Measurements from ENCODE around the gene S1PR1.
"Not testable (repeated sequence)": the region's sequence is repeated elsewhere in the genome, so short reads cannot be mapped to it uniquely, and the experiment has no call there.

S1PR1 gene

DNA sequence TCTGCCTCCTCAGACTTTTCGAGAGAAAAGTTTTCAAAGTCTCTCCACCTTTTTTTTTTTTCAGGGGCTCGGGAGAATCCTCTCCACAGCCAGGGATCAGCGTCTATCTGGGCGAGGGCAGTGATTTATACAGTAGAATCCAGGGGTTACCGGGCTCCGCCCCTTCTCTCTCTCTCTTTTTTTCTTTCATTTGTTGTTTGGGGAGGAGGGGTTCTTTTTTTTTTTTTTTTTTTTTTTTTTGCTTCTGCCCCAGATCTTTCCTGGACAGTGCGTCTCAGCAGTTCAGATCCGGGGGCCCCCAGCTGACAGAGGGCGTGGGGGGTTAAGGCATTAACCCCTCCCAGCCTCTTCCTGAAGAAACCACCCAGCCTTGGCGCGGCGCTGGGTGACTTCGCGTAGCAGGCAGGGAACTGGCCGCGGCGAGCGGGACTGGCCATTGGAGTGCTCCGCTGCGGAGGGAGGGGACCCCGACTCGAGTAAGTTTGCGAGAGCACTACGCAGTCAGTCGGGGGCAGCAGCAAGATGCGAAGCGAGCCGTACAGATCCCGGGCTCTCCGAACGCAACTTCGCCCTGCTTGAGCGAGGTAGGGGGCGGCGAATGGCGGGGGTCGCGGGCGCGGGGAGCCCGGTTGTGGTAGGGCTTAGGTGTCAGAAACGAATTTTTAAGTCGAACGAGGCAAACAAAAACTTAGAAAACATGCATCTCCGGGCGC lies at the start of gene S1PR1:
S1PR1 (plus strand) TSS at position 504 of the 713 bp plus-strand sequence. CDS start 1,966 bp downstream, outside the sequence.
- peak; percentile 13 for DNase-seq

DNA sequence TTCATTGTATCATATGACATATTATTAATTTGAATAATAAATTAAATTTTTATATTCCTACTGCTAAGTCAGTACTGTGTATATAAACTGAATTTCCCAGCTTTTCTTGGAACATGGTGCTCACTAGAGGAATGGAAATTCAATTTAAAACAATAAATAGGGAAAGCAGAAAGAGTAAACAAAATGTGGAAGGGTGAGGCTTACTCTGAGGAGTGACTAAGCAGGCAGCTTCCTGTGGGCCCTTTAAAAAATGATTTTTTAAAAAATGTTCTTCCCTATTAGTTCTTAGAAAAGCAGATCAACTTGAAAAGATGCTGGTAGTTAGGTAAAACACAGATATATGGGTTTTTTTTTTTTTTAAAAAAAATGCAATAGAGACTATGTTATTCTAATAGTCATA lies 49.5 kb upstream of the S1PR1 start:
- DNase-seq, result no peak

DNA sequence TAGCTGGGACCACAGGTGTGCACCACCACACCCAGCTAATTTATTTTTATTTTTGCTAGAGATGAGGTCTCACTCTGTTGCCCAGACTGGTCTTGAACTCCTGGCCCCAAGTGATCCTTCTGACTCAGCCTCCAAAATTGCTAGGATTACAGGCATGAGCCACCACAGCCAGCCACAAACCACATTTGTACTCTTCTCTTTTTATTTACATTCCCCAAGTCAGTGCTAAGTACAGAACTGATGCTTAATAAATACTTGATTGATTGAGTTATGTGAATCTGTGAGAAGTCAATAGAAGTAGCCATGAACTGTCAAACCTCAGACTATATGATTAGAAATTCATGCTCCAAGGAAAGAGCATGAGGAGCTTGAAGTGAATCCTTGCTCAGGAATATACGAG lies 48.5 kb upstream of the S1PR1 start:
- no peak for DNase-seq

DNA sequence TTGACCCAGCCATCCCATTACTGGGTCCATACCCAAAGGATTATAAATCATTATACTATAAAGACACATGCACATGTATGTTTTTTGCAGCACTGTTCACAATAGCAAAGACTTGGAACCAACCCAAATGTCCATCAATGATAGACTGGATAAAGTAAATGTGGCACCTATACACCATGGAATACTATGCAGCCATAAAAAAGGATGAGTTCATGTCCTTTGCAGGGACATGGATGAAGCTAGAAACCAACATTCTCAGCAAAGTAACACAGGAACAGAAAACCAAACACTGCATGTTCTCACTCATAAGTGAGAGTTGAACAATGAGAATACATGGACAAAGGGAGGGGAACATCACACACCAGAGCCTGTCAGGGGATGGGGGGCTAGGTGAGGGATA lies 47.9 kb upstream of the S1PR1 start:
- DNase-seq, result not testable (repeated sequence)

DNA sequence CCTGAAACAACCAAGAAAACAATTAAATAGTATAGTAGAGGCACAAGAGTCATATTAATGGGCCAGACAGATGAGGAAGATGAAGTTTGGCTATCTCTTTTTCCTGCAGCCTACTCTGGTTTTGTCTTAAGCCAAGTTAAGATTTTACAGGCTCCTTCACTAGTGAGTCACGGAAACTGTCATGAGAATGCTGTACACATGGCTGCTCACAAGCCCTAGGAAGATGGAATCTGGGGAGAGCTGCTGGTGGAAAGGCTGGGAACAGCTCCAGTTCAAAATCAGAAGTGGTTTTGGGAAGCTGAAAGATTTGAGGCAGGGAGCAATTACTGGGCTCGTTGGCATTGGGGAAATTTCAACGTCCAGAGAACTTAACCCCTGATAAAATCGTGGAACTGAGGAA lies 46.4 kb upstream of the S1PR1 start:
- no peak for DNase-seq

DNA sequence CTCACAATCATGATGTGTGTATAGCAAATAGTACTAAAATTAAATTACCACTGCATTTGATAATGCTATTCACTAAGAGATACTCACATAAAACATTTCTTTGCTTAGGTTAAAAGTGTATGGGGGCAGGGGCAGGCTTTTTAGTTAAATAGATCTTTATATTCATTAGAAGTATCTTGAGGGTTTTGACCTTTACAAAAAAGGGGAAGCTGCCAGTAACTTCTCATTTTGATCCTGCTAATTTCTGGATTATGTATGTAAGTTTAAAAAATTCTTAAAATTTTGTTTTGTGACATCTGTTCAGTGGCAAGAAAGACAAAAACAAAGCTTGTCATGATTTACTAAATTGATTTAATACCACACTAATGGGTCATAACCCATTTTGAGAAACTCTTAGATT lies 45.8 kb upstream of the S1PR1 start:
- no peak for DNase-seq

DNA sequence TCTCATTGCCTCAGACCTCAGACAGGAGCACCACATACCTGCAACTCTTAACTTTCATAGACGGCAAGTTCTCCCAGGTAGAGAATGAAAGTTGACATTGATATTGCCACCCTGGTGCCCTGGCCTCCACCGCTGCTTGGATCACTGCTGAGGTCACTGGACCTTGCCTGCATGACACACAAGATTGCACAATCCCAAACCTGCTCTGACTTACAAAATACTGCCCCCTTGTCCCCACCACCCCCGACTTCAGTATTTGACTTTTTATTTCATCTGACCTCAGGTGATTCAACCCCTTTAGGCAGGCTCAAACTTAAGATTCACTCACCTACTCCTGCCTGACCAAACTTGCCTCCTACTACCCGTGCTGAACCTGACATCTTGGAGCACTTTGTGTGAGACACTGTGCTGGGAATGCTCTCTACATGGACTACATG lies 43.1 kb upstream of the S1PR1 start:
- no peak for DNase-seq

DNA sequence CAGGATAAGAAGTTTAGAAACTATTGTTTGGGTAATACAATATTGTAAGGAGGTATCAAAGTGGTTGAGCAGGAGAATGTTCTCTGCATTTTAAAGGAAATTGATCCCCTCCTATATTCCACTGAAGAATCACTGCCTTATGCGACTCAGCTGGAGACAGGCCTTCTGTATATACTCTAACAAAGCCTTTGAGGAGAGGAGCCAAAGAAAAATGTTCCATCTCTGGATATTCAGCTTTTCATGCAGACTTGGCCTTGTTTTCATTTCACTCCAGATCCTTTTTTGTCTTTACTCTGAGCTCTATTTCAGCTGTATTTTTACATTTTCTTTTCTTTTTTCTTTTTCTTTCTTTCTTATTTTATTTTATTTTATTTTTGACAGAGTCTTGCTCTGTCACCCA lies 42.1 kb upstream of the S1PR1 start:
- DNase-seq, result no peak

DNA sequence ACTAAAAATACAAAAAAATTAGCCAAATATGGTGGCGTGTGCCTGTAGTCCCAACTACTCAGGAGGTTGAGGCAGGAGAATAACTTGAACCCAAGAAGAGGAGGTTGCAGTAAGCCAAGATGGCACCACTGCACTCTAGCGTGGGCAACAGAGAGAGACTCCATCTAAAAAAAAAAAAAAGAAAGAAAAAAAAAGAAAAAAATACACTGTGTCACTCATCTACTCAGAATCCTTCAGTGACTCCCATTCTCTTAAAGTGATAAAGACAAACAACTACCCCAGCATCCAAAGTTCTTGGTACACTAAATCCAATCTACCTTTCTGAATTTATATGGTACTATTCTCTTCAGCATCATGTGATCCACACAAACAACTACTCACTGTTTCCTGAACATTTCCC lies 40.2 kb upstream of the S1PR1 start:
- no peak for DNase-seq

DNA sequence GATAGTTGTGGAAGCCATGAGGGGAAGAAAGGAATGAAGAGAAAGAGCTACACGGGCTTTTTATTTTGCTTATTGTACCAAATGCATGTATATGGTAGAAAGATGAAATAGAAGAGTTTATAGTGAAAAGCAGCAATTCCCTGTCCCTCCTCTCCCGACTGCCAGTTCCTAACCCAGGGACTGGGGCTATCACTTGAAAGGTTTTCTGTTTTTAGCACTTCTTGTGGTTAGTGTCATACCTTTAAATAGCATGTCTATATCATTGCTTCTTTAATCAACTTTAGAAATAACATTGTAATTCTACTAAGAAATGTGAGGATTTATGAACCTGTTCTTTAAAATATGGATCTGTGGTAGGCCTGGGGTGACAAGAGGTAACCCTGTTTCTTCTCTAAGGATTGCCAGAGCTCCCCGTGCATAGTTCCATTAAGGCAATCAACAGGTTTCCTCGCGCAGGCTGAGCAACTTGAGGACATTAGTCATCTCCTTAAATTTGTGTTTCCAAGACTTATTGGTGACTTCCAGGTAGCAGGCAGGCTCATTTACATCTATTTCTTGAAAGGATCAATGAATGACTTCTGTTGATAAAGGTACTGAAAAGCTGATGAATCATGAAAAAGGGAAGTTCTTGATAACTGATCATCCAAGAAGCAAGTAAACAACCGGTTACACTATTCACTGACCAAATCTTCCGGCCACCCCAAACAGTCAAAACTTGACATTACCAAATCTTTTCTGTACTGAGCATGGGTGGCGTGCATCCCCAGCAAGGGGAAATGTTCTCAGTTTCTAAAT lies 37.8 kb upstream of the S1PR1 start:
- no peak for DNase-seq

DNA sequence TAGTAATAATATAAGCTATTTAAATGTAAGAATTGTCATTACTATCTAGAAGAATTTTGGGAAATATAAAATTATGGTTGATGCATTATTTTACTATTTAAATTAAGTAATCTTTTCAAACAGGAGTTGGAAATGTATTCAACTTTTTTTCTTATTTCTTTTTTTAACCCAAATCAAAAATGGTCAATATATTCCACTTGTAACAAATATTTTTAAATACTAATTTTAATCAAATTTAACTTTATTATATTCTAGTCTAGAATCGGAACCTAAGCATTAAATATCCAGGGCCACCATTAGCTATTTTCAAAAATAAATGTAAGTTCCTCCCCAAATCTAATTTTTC lies 37.2 kb upstream of the S1PR1 start:
- DNase-seq, result no peak

DNA sequence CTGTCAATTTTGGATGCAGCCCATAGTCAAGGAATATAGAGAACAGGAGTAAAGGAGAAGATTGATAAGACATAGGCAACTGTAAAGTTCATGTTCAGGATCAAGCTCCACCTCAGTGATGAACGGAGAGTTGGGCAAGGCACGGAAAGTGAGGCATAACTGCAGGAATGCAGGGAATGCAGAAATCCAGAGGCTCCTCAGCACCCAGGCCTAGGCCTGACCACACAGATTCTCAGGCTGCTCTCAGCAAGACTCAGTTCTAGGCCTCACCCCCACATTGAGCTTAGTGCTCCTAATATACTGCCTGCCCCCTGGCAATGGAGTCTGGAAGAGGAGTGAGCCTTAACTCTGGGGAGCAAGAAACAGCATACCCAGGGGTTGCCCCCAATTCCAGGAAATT lies 36.3 kb upstream of the S1PR1 start:
- no peak for DNase-seq

DNA sequence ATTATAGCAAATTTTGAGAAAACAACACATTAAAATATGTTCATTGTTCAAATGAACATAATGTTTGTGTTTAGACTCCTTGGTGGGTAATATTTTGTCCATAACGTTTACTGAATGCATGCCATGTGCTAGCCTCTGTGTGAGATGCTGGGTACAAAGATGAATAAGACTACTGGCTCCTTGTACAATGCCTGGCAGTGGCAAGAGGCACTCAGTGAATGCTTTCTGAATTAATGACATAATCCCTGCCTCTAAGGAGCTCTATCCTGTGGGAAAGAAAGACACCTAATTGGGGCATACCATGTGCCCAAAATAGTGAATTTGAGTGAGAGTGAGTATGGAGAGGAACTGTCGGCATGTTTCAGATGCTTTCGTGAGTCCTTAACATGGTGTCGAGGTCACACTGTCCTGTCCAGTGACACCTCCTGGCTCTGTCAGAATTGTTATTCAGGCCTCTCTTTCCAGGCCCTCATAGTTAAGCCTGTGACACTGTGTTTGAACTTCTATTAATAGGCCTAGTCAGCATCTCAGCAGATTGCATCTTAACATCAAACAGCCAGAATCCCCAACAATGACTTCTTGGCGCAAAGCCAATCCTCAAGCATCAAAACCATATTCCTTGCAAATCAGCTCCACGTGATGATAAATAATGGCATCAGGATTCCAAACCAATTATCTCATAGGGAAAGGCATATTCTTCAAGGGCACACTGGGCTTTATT lies 32.8 kb upstream of the S1PR1 start:
- no peak for DNase-seq

DNA sequence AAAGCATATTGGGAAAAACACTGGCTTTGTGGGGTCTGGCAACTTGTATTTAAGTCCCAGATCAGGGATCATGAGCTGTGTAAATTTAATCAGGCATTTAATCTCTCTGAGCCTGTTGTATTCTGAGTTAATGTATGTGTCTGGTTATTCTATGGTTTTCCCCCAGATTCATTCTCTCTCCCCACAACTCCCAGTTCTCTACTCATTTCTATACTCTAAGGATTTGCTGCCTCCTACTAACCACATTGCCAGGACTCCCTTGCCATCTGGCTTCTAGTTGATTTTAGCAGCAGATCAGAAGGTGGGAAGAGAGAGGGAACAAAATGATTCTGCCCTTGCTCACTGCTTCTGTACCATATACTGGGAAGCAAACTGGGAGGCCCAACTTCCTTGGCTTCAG lies 31.4 kb upstream of the S1PR1 start:
- DNase-seq, result no peak

DNA sequence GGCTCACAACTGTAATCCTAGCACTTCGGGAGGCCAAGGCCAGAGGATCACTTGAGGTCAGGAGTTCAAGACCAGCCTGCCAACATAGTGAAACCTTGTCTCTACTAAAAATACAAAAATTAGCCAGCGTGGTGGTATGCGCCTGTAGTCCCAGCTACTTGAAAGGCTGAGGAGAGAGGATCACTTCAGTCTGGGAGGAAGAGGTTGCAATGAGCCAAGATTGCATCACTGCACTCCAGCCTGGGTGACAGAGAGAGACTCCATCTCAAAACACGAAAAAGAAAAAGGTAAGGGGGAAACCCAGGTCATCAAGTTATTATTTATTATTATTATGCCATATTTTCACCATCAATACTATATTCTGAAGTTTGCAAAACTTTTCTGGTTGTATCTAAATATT lies 30.7 kb upstream of the S1PR1 start:
- not testable (repeated sequence) for DNase-seq

DNA sequence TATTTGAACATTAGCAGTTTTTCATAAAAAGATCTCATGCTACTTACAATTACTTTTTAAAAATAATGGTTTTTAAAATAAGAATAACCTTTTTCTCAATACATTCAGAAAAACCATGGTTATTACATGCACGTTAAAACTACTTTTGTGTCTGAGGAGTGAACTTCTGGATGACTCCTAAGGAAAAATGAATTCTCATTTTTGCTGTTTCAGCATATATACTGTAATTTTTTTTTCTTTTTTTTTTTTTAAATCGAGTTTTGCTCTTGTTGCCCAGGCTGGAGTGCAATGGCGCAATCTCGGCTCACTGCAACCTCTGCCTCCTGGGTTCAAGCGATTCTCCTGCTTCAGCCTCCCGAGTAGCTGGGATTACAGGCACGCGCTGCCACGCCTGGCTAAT lies 29.5 kb upstream of the S1PR1 start:
- not testable (repeated sequence) for DNase-seq

DNA sequence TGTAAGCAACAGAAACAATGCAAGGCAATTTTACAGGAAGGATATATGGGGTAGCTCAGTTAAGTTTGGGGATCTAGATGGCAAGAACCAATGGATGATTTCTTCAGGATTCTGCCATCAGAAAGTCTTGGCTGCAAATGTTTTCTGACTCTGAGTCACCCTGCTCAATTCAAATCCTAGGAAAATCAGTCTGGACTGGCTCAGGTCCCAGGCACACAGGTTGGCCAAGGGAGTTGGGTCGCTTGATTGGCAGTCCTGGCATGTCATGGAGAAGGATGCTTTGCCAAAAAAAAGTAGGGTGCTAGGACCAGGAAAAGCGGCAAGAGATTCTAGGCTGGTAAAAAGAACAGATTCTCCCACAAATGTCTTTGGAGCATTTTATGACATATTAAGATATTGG lies 28.9 kb upstream of the S1PR1 start:
- DNase-seq, result no peak

DNA sequence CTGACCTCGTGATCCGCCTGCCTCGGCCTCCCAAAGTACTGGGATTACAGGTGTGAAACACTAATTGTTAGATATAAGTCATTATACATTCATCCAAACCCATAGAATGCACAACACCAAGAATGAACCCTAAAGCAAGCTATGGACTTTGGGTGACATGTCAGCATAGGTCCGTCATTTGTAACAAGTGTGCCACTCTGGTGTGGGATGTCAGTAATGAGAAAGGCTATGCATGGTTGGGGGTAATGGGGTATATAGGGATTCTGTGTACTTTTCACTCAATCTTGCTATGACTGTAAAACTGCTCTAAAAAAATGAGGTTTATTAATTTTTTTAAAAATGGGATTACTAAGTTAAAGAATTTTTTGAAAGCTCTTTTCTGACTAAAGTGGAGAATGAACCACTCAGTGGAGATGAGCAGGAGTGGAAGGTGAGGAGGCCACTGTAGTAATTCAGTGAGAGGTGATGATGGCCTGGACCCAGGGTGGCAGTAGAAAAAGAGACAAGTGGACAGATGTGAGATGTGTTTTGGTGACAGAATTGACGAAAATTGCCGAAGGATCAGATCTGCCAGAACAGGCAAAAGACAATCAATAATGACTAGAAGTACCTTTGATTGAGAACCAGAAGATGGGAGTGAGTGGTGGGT lies 21.3 kb upstream of the S1PR1 start:
- DNase-seq, result no peak

DNA sequence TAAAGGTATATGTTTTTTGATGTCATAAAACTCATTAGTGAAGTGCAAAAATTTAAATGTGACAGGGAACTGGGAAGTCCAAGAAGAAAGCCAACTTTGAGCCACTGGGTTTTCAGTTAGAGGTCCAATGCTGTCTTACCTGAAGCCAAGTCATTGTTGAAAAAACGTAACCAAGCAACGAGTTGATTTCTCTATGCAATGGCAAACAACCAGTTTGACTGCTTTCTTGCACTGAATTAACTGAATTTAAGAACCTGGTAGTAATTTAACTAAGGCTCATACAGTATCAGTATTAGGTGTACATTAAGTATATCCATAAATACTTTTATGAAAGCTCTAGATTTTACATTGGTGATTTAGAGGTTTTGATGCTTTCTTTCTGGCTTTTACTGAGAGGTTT lies 20.2 kb upstream of the S1PR1 start:
- no peak for DNase-seq

DNA sequence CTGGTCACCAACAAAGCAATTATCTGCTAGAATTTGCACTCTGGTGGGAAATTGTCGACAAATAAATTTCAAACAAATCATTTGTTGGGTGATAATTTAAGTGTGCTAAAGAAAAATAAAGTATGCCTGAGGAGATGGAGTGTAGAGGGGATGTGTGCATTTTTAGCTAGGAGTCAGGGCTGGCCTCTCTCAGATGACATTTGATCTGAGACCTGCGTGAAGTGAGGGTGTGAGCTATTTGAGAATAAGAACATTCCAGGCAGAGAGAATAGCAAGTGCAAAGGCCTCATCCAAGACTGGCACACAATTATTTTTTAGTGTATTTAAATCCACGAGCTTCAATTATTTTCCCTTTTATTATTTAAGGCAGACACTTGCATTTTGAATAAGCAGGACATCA lies 19.7 kb upstream of the S1PR1 start:
- DNase-seq, result no peak

DNA sequence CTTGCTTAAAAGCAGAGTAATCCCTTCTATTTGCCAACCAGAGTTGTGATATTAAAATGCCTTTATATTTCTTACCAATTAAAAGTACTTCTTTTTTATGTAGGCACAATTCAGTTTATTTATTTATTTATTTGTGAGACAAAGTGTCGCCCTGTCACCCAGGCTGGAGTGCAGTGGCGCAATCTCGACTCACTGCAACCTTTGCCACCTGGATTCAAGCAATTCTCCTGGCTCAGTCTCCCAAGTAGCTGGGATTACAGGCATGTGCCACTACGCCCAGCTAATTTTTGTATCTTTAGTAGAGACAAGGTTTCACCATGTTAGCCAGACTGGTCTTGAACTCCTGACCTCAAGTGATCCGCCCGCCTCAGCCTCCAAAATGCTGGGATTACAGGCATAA lies 17.9 kb upstream of the S1PR1 start:
- DNase-seq, result not testable (repeated sequence)

DNA sequence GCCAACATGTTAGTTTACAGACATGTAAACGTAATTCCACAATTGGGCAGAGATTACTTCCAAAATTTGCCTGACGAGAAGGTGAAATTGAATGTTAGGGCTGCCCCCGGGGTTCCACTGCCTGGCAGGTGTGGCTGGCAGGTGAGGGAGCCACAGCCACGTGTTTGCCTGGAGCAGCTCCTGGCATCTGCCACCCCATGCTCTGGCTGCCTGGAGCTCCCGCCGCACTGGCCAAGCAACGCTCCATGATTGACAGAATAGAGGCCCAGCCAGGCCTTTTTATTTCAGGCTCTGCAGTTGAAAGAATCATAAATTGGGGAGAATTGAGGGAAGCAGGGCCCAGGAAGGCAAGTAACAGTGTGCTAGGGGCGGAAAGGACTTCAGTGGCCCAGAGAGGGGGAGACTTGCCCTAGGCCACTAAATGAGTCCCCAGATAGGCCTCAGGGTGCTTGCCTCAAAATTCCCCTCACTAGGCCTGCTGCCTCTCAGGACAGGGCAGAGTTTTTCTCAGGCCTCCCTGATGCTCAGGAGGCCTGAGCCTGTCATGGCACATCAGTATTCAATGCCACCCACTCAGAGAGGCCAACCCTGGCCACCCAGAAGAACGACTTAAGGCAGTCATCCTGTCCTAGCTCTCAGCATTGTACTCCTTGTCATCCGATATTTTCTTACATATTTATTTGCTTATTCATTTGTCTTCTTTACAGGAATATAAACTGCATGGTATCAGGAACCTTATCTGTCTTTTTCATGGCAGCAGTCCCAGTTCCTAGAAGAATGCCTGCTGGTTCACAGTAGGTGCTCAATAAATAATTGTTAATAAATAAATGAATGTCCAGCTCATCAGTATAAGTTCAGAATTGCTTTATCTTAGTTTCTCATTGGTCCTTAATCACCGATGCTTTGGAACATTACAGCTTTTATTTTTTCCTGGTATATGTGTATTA lies 16.6 kb upstream of the S1PR1 start:
- DNase-seq, result no peak
